Activated CD4-positive, CD25-positive, alpha-beta regulatory T cell treated with anti-CD3 and anti-CD28 coated beads, Interleukin-2, amount 50 U/mL, for 72 hours (primary cell): ENCODE measurements around the gene URGCP.

ENCODE experiments used
- DNase-seq: peaks from one replicate; pipeline ENCODE4 v3.0.0; 2021

The URGCP gene, protein sequence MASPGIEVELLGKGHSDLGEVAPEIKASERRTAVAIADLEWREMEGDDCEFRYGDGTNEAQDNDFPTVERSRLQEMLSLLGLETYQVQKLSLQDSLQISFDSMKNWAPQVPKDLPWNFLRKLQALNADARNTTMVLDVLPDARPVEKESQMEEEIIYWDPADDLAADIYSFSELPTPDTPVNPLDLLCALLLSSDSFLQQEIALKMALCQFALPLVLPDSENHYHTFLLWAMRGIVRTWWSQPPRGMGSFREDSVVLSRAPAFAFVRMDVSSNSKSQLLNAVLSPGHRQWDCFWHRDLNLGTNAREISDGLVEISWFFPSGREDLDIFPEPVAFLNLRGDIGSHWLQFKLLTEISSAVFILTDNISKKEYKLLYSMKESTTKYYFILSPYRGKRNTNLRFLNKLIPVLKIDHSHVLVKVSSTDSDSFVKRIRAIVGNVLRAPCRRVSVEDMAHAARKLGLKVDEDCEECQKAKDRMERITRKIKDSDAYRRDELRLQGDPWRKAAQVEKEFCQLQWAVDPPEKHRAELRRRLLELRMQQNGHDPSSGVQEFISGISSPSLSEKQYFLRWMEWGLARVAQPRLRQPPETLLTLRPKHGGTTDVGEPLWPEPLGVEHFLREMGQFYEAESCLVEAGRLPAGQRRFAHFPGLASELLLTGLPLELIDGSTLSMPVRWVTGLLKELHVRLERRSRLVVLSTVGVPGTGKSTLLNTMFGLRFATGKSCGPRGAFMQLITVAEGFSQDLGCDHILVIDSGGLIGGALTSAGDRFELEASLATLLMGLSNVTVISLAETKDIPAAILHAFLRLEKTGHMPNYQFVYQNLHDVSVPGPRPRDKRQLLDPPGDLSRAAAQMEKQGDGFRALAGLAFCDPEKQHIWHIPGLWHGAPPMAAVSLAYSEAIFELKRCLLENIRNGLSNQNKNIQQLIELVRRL

GRCh38 chr7:43906331-43907010 lies at the start of gene URGCP:
Gene URGCP (minus strand): TSS chr7:43906596. CDS start chr7:43906575, 21 bp downstream.
- peak; percentile 69 for DNase-seq

DNA sequence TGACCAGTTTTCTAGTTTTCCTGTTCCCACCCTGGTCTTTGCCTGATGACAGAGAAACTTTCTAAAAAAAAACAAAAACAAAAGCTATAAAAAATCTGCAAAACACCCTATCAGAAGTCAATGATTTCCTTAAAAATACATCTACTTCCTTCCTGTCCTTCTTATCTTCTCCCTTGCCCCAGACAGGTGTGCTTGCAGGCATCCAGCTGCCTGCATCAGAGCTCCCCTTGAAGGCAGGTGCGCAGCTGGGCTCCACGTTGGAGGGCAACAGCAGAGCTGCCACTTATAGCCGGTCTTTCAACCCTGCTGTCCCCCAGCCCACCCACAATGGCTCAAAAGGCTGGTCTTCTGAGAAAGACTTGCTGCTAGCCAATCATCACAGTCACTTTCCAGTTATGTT lies 49.6 kb upstream of the URGCP start:
- no peak for DNase-seq

DNA sequence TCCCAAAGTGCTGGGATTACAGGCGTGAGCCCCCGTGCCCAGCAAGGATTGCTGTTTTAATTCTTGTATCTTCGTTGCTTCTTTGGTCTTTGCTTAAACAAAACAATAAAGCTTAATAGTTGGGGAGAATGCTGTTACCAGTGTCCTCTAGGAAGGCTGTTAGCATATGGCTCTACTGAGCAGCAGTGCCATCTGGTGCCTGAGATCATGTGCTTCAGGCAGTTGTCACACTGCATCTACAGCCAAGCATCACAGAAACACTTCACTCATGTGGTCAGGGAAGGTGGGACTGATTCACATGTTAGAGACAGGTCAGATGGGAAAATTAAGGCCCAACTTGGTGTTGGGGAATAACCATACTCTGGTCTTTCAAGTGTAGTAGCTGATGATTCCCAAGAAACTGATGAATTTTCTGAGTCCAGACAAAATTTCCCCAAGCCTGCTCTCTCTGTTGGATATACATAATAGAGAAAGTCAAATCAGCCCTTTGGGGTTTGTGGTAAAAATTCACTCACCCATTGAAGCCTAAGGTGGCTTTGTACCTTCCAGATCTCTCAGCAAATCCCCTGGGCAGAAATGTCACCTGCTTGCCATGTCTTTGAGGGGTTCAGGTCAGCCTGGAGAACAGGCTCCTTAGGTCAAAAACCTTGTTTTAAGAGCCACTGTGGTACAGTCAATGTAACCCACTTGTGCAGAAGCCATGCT lies 48.3 kb upstream of the URGCP start:
- DNase-seq: no peak

DNA sequence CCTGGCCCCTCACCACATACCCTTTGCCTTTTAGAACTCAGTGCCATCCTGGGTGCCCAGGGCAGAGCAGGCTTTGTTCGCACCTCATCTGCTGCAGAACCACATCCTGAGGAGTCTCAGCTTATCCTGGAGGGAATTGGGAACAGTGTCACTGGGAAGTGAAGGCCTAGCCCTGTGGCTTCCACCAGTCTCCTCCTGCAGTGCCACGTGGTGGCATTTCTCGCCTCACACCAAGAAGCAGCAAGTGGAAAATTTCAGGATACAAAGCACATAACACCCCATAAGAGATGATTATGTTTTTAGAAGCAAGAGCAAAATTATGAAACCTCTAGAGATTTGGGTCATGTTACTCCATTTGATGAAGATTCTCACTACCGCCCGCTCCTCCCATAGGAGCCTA lies 46.7 kb upstream of the URGCP start:
- DNase-seq: no peak

DNA sequence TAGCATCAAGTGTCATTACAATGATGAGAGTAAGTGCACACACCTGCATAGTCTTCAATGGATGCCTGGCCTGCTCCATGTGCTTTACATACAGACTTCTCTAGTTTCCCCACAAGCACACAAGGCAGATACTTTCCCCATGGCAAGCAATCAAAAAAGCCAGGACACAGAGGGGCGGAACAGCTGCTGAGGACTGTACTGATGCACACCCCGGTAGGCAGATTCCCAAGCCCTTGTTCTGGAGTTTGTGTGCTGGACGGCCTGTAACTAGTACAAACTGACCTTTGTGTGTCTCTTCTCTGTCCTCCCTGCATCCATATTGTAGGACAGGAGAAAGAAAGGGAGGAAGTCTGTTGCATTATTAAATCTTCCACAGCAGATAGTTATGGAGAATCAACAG lies 45.6 kb upstream of the URGCP start:
- DNase-seq: no peak

- no peak for DNase-seq
Measured at GRCh38 chr7:43944286-43944685, 37.9 kb upstream of the URGCP start.

DNA sequence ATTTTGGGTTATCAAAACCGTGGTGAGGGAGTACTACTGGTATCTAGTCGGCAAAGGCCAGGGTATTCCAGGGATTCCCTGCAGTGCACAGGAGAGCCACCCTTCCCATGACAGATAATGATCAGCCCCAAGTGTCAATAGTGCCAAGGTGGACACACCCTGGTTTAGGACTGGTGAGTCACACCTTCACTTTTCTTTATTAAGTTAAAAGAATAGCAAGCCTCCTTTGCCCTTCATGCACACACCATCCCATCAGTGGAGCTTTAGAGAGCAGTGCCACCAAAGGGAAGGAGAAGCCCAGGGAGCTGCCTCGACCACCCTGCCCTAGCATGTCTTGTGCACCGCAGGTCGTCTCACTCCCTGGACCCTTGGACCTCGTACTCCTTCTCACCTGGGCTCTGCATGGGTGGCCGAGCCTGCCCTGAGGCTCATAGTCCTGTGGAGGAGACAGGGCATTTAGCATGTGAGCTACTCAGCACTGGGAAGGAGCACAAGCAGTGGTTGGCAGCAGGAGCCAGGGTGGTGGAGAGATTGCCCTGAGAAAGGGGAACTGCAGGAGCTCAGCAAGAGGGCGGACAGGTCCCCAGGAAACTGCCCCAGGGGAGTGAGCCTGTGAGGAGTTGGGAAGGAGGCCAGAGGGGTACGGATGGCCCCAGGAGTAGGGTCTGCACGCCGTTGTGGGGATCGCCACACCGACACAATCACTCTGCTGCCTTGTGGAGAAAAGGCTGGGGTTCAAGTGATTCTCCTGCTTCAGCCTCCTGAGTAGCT lies 37.2 kb upstream of the URGCP start:
- DNase-seq: no peak

GRCh38 chr7:43942997-43943396 lies 36.6 kb upstream of the URGCP start:
- no peak for DNase-seq

DNA sequence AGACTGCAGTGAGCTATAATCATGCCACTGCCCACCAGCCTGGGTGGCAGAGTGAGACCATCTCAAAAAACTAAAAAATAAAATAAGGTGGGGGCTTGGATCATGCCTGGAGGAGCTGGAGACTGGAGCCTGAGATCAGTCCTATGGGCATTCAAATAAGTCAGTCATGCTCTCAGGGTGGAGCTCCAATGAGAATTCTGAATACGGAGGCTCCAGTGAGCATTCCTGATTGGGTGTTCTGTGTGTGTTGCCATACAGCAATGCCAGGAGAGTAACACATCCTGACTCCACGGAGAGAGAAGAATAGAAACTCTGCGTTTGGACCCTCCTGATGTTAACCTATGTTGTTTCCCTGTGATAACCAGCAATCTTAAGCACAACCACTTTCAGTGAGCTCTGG lies 35.9 kb upstream of the URGCP start:
- no peak for DNase-seq

- no peak for DNase-seq
Measured at GRCh38 chr7:43938892-43939482, 32.6 kb upstream of the URGCP start.

DNA sequence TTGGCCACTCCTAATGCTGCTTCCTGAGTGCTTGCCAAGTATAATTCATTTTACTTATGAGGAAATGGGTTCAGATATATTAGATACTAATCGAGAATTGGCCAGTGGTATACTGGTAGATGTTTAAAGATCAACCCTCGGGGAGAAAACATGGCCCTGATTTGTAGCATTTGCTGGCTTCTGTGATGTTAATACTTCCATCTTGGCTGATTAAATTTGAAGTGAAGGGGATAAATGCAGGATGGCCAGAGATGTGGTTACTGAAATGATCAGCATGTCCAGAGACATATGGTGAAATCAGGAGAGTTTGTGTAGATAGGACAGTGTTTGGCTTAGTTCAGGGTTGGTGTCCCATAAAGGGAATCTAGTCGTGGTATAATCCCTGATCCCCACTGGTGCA lies 31.0 kb upstream of the URGCP start:
- no peak for DNase-seq

- DNase-seq: no peak
Measured at GRCh38 chr7:43933902-43934560, 27.6 kb upstream of the URGCP start.

DNA sequence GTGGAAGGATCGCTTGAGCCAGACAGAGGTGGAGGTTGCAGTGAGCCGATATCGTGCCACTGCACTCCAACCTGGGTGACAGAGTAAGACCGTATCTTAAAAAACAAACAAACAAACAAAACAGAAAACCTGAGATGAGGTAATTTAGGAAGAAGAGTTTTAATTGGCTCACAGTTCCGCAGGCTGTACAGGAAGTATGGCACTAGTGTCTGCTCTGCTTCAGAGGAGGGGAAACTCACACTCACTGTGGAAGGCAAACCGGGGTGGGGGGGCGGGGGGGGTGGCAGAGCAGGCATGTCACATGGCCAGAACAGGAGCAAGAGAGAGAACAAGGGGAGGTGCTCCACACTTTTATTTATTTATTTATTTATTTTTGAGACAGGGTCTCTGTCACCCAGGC lies 24.9 kb upstream of the URGCP start:
- no peak for DNase-seq

DNA sequence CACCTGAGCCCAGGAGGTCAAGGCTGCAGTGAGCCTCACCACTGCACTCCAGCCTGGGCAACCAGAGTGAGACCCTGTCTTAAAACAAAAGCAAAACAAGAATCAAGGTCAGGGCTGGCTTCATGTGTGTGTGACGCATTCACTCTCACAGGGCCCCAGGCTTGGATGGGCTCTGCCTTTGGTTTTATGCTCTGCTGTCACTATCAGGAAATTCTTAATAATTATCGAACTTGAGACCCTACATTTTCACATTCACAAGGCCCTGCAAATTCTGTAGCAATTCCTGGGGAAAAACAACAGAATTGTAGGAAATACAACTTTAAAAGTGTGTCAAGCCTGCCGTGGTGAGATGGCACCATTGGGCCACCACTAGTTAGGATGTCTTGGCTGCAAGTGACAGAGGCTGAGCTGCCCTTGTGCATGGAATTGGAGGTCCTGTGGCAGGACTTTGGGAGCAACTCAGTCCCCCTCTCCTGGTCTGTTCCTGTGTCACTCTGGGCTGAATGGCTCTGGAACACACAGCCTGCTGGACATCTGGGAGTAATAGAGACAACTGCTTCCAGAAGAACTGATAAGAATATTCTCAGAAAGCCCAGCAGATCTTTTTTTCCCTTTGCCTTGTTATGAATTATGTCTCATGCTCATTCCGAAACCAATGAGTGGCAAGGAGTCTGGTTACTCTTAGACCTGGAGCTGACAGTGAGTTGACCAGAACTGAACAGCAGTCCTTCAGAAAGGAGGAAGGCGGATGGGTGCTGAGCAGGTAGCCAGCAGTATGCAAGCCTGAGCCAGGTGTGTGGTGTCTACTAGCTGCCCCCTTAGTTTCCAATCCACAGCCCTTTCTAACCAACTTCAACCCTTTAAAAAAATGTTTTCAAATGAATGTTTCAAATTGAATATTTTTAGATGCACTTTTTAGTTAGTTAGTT lies 23.4 kb upstream of the URGCP start:
- no peak for DNase-seq

GRCh38 chr7:43927810-43928209 lies 21.4 kb upstream of the URGCP start:
- DNase-seq: no peak

DNA sequence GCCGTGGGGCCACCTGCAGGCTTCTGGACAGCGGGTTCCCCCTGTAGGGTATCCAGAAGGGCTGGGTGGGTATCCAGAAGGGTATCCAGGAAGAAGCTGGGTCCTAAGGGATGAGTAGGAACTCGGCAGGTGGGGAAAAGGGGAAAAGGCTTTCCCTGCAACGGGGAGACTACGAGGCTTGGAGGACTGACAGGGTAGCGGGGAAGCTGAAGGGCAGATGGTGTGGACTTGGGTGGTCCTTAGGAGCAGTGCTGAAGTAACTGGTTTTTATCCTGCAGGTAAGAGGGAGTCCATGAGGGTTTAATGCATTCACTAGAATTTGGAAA lies 20.4 kb upstream of the URGCP start:
- no peak for DNase-seq

DNA sequence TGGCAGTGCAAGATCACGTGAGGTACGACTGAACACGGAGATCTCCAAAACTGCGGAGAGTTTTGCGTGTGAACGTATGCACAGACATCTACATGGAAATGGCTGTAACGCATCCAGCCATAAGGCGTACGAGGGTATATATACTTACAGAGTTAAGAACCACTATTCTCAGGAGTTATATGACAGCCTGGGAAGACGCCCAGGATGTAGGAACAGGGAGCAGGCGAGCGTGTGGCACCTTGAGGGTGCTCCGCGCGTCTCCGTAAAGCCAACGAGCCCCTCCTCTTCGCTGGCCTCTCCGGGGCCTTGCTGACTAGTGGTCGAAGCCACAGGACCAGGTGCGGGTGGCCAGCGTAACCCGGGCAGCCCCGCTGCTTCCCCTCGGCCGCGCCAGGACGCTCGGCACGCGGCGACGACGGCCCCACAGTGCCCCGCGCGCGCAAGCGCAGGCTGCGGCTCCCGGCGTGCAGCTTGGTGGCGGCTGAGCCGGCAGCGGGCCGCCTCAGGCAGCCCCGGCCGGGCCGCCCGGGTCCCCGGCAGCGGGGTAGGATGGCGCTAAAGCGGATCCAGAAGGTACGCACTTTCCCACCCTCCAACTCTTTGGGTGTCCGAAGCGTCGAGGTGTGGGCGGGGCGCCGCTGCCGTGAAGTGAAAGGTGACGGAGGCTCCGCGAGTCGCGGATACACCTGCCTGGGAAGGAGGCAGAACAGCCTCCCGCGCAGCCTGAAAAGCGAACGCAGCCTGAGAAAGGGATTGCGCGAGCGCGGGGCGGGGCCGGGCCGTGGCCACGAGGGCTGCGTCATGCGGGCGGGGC lies 19.8 kb upstream of the URGCP start, which contains the start of gene UBE2D4:
UBE2D4 (plus strand) TSS at position 453 of the 814 bp plus-strand sequence; CDS start at position 550, 97 bp downstream.
- DNase-seq: peak; percentile 91

GRCh38 chr7:43922726-43923125 lies 16.3 kb upstream of the URGCP start:
- DNase-seq: no peak

DNA sequence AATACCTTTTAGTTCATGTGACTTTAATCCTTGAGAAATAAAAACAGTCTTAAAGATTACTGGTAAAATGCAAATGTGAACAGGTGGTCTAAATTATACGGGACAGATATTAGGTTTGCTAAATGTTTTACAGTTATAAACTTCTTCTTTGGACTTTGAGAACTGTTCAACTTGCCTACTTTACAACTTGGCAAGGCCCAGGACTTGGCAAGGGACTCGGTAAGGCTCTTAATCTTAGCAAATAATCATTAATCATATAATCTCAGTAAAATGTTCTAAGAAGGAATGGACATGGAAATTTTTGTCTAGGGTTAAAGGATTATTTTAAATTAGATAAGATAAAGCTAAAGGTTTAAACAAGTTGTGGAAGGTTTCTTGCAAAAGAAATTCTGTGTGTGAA lies 15.0 kb upstream of the URGCP start:
- DNase-seq: no peak
